GM10248 (cell line): ENCODE data around the gene B3GALT2.

Experiments used
- CTCF ChIA-PET: fragments of 300-600 bp; sonication (Branson Sonifier 250); formaldehyde crosslinking; extraction: SDS; loops from one replicate; lab custom pipeline; 2021; ENCODE audit warnings: antibody characterized with exemption; lab: Yijun Ruan, JAX
- POLR2A ChIA-PET: fragments of 350-650 bp; sonication (Branson Sonifier 250); formaldehyde crosslinking; extraction: SDS; loops from one replicate; lab custom pipeline; 2020; ENCODE audit warnings: antibody characterized with exemption; lab: Yijun Ruan, JAX
- DNase-seq: peaks from one replicate; pipeline ENCODE4 v3.0.0; 2012; ENCODE audit errors: extremely low spot score
- CTCF ChIP-seq: IDR thresholded peaks from 2 replicates; pipeline ENCODE4 v1.5.1; 2012; ENCODE audit warnings: mild to moderate bottlenecking, low read depth; ENCODE audit errors: extremely low read depth, missing control alignments, control extremely low read depth

B3GALT2 gene

DNA sequence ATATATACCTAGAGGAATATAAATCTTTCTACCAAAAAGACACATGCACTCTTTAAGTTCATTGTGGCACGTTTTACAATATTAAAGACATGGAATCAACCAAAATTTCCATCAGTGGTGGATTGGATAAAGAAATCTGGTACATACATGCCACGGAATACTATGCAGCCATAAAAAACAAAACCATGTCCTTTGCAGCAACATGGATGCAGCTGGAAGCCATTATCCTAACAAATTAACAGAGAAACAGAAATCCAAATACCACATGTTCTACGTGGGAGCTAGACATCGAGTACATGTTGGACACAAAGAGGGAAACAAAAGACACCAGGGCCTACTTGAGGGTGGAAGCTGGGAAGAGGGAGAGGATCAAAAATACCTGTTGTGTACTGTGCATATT, 33.0 kb upstream of the B3GALT2 start:
- CTCF ChIA-PET: interaction anchor here (1.0 kb wide), 1 partner anchor 29 kb away, joined by 3 read pairs; no protein-coding TSS in a partner anchor
- no peak for DNase-seq
- TF ChIP-seq CTCF: no peak
- POLR2A ChIA-PET: no interaction called here

GRCh38 chr1:193216920-193217319, 30.5 kb upstream of the B3GALT2 start:
- CTCF ChIA-PET: interaction anchor here (1.3 to 1.5 kb wide), 2 partner anchors 12 to 22 kb away, joined by 4 read pairs; no protein-coding TSS in a partner anchor
- no peak for DNase-seq
- POLR2A ChIA-PET: no interaction called here
- TF ChIP-seq CTCF: no peak

DNA sequence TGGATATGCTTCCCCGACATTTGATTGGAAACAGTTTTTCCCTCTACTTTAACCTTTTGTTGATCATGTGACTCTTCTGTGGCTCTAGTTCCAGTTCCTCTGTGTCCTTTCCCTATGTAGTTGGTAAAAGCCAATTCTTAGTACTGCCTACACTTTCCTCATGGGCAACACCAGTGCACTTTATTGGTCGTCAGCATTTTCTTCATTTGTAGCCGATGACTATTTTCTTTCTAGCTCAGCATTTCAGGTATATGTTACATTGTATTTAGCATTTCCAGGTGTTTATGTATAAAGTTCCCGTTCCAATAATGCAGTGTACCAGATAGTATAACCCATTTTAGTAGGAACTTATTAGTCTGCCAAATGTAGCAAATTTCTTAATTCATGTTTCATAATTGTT, 27.6 kb upstream of the B3GALT2 start:
- no peak for TF ChIP-seq CTCF
- POLR2A ChIA-PET: no interaction called here
- CTCF ChIA-PET: interaction anchor here (0.9 kb wide), 1 partner anchor 30 kb away, joined by 3 read pairs; no protein-coding TSS in a partner anchor
- no peak for DNase-seq

DNA sequence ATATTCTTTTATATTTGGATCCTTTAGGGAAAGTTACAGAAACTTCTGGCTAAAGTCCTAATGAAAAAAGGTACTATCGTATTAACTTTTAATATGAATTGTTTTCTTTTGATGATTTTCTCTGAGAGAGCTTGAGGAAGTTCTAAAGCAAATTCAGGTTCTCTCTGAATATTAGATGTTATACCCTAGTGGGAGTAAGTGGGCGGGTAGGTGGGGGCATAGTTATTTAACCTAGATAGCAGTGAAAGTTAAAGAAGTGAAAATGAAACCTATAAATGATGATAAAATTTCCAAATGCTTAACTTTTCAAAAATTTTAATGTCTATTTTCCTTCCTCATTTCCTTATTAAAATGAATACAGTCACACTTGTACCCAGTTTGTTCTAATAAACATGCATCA, 26.2 kb upstream of the B3GALT2 start:
- DNase-seq: no peak
- POLR2A ChIA-PET: no interaction called here
- CTCF ChIA-PET: no interaction called here
- TF ChIP-seq CTCF: no peak

- ChIA-PET POLR2A (no interaction called here), CTCF (no interaction called here)
- TF ChIP-seq CTCF: no peak
- DNase-seq: peak; percentile 9
Measured at GRCh38 chr1:193211539-193211938, 25.1 kb upstream of the B3GALT2 start.

GRCh38 chr1:193210996-193211395, 24.6 kb upstream of the B3GALT2 start:
- POLR2A ChIA-PET: no interaction called here
- TF ChIP-seq CTCF: no peak
- DNase-seq: no peak
- CTCF ChIA-PET: no interaction called here

DNA sequence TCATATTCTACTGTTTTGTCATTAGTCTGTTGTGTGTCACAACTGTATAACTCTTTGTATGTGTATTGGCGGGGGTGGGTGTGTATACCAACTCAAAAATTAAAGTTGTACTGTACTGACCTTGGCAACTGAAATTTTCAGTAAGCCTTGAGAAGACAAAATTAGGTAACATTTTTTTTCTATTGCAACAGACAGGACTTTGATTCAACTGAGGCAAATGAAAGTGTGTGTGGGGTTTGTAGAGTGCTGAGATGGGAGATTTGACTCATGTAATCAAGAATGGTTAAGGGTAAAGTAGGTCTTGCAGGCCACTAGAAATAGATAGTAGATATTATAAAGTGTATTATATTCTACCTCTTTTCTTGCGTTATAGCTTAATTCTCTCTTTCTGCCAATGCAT, 14.6 kb upstream of the B3GALT2 start:
- POLR2A ChIA-PET: no interaction called here
- no peak for TF ChIP-seq CTCF
- CTCF ChIA-PET: interaction anchor here (1.0 to 1.6 kb wide), 2 partner anchors 10 to 14 kb away, joined by 4 to 5 read pairs; partner anchors contain the start of gene B3GALT2
- DNase-seq: no peak
